GM12878 (cell line): ENCODE data around the gene NAALADL2. TPM values are rescaled to one million over a fixed set of nuclear protein-coding genes. Genes with fewer than 3 reads are reported as not detected.

Source experiments
- ATAC-seq: fragments of 200-7000 bp; cut with Tn5 transposase; 3 replicates; pipeline ENCODE4 v1.9.1; 2020; ENCODE audit warnings: mild to moderate bottlenecking, moderate library complexity
- BruUV-seq: library from RNA; stranded (reverse); fragments of 400-500 nt; replicated peaks from 2 replicates; lab custom pipeline; 2021; lab: Mats Ljungman, UMichigan
- CTCF ChIA-PET: fragments of 300-600 bp; sonication (Branson Sonifier 250); formaldehyde crosslinking; extraction: SDS; loops from one replicate; lab custom pipeline; 2021; ENCODE audit warnings: inconsistent platforms; lab: Yijun Ruan, JAX
- POLR2A ChIA-PET: fragments of 350-600 bp; formaldehyde crosslinking; extraction: SDS; loops from one replicate; lab custom pipeline; 2021; ENCODE audit warnings: inconsistent platforms; lab: Charles Lee
- RAD21 ChIA-PET: fragments of 300-600 bp; sonication (Branson Sonifier 250); formaldehyde crosslinking; loops from one replicate; lab custom pipeline; 2023; ENCODE audit warnings: antibody characterized with exemption; ENCODE audit not compliant: unreplicated experiment; lab: Charles Lee
- SMC1A ChIA-PET: fragments of 300-600 bp; sonication (Branson Sonifier 250); formaldehyde crosslinking; loops from one replicate; lab custom pipeline; 2023; ENCODE audit not compliant: unreplicated experiment, uncharacterized antibody; lab: Charles Lee
- DNase-seq: peaks from one replicate; pipeline ENCODE4 v3.0.0-alpha.2; 2011; ENCODE audit warnings: low read depth, low spot score
- FAIRE-seq: peaks from 3 replicates; lab custom pipeline; 2011; peaks lifted over from hg19 to GRCh38; lab: Jason Lieb, UNC
- H2AFZ ChIP-seq: 2 replicates; pipeline ENCODE4 v1.6.0; 2011; ENCODE audit warnings: low read depth, low read length, control low read depth; ENCODE audit not compliant: control insufficient read depth
- H3K27ac ChIP-seq: 2 replicates; pipeline ENCODE4 v1.5.1; 2011; ENCODE audit warnings: control low read depth; ENCODE audit not compliant: control insufficient read depth, insufficient read depth
- H3K27me3 ChIP-seq, 2 experiments: replicated peaks in 1 of 2; 2 replicates each; pipeline versions ENCODE4 v1.6.0 to v1.6.1; 2011; ENCODE audit warnings: low read length in 1 of 2; ENCODE audit not compliant: control insufficient read depth in 2 of 2, insufficient read depth in 2 of 2
- H3K36me3 ChIP-seq, 2 experiments: 2 replicates each; pipeline ENCODE4 v1.5.1; 2011; ENCODE audit warnings: low read length in 1 of 2; ENCODE audit not compliant: control insufficient read depth in 2 of 2, insufficient read depth in 2 of 2
- H3K4me1 ChIP-seq: 2 replicates; pipeline ENCODE4 v1.6.1; 2011; ENCODE audit warnings: mild to moderate bottlenecking, low read length, moderate library complexity, mixed read lengths; ENCODE audit not compliant: control insufficient read depth, insufficient read depth
- H3K4me2 ChIP-seq: 2 replicates; pipeline ENCODE4 v1.6.0; 2011; ENCODE audit warnings: control low read depth; ENCODE audit not compliant: control insufficient read depth, insufficient read depth
- H3K4me3 ChIP-seq: fragments of 200-600 bp; sonication (generic); 2 replicates; pipeline ENCODE4 v1.5.1; 2016
- H3K79me2 ChIP-seq: 2 replicates; pipeline ENCODE4 v1.6.0; 2011; ENCODE audit warnings: low read length; ENCODE audit not compliant: control insufficient read depth, insufficient read depth
- H3K9ac ChIP-seq: 2 replicates; pipeline ENCODE4 v1.8.0; 2011; ENCODE audit warnings: low read length, control low read depth, mixed read lengths; ENCODE audit not compliant: control insufficient read depth, insufficient read depth
- H3K9me3 ChIP-seq: replicated peaks from 3 replicates; pipeline ENCODE4 v1.5.1; 2011; ENCODE audit warnings: mild to moderate bottlenecking, low read length; ENCODE audit not compliant: control insufficient read depth, insufficient read depth
- H4K20me1 ChIP-seq: 2 replicates; pipeline ENCODE4 v1.6.0; 2011; ENCODE audit not compliant: control insufficient read depth, insufficient read depth
- EGR1 ChIP-seq, 2 experiments: IDR thresholded peaks; 1 replicate in 1 of 2; 2 replicates in 1 of 2; pipeline ENCODE4 v1.6.1; 2011 to 2012; ENCODE audit warnings: low read depth in 2 of 2, low read length in 2 of 2, borderline replicate concordance in 1 of 2, mild to moderate bottlenecking in 1 of 2, moderate library complexity in 1 of 2
- NRF1 ChIP-seq: conservative IDR thresholded peaks from 2 replicates; pipeline ENCODE4 v1.6.1; 2011; ENCODE audit warnings: mild to moderate bottlenecking, low read depth, low read length, improper control_type of control experiment
- RFX5 ChIP-seq: IDR thresholded peaks from 2 replicates; pipeline ENCODE4 v1.6.1; 2011; ENCODE audit warnings: low read depth, low read length, improper control_type of control experiment
- SIX5 ChIP-seq: IDR thresholded peaks from 2 replicates; pipeline ENCODE4 v1.6.1; 2011; ENCODE audit warnings: mild to moderate bottlenecking, low read depth, low read length, moderate library complexity; ENCODE audit not compliant: severe bottlenecking
- WGBS: methylation state at CpG from one replicate; pipeline ENCODE4 v1.1.6; 2016; ENCODE audit warnings: low lambda C conversion rate; ENCODE audit not compliant: insufficient replicate concordance, insufficient coverage; ENCODE audit errors: missing lambda C conversion rate; 5-methylcytosine and 5-hydroxymethylcytosine counted together
- in situ Hi-C: fragments of 300-500 bp; cut with MboI; formaldehyde crosslinking; loops from 9 replicates; pipeline ENCODE4 v1.14.3; 2018; ENCODE audit warnings: mixed read lengths
- intact Hi-C: fragments of 100-400 bp; cut with micrococcal nuclease; formaldehyde crosslinking; loops from one replicate; pipeline ENCODE4 v1.14.2; 2022; ENCODE audit not compliant: unreplicated experiment
- polyA plus RNA-seq, 11 experiments: library from polyadenylated mRNA; depleted of rRNA in 4 of 11; unstranded in 6 of 11; stranded (reverse) in 5 of 11; fragments of >200 nt; fragmentation: Nextera tagmentation in 4 of 11; fragmentation: Illumina TruSeq in 1 of 11; extraction: Ambion mirVana in 4 of 11; extraction: Trizol in 1 of 11; gene quantifications; 1 replicate in 1 of 11; 2 replicates in 10 of 11; pipeline versions ENCODE4 v1.2.1 to v1.2.3, GENCODE V29; 2011 to 2016; ENCODE audit warnings: inconsistent platforms in 2 of 11, missing spikeins in 2 of 11, low read depth in 1 of 11
- total RNA-seq, 4 experiments: library from RNA; depleted of rRNA in 3 of 4; stranded (reverse); fragments of >200 nt in 3 of 4; fragmentation: Illumina TruSeq in 1 of 4; extraction: Trizol in 1 of 4; gene quantifications; 2 replicates each; pipeline versions ENCODE4 v1.2.1 to v1.2.3, GENCODE V29; 2013 to 2021
- TF ChIP-seq, protein P1 (sequence below): IDR thresholded peaks from 2 replicates; pipeline ENCODE4 v1.6.1; 2012; ENCODE audit warnings: improper control_type of control experiment, low read depth, low read length; ENCODE audit not compliant: insufficient replicate concordance
- TF ChIP-seq, protein P2 (sequence below): fragments of 450-650 bp; formaldehyde crosslinking; IDR thresholded peaks from 2 replicates; pipeline ENCODE4 v1.4.0; 2022; ENCODE audit warnings: mild to moderate bottlenecking, moderate library complexity
- TF ChIP-seq, protein P3 (sequence below), 3 experiments: IDR thresholded peaks in 2 of 3; conservative IDR thresholded peaks in 1 of 3; 2 replicates each; pipeline ENCODE4 v1.5.1; 2011; ENCODE audit warnings: low read depth in 3 of 3, low read length in 3 of 3, mild to moderate bottlenecking in 3 of 3, control low read depth in 2 of 3, moderate library complexity in 2 of 3, inconsistent platforms in 1 of 3, mixed read lengths in 1 of 3; ENCODE audit not compliant: control insufficient read depth in 2 of 3, insufficient read depth in 1 of 3; ENCODE audit errors: extremely low read depth in 1 of 3

Gene NAALADL2
- total and polyA plus RNA-seq, 10 of the 15 experiments (the other 5 are each of a cell fraction or from before 2014, with no cell fraction given), result 0.06 to 10.8 (median 0.46) TPM

DNA sequence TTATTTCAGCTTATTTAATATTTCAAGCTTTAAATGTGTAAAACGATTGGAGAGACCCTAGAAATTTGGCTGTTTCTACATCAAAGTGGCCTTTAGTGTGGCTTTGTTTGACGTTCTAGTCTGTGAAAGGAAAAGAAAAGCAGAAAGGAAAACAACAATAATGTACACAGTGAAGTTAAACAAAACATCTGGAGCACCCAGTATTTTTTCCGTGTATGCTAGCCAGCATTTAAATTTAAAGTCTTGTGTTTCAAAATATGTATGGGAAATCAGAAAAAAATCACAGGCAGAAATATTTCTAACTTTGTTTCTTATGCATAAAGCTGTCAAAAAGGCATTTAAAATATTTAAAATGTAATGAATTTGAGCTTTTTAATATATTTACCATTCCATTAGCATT lies 218.1 kb downstream of the NAALADL2 start:
- SMC1A ChIA-PET, result interaction anchor here (1.0 kb wide), 1 partner anchor 12 kb away, joined by 5 read pairs; no protein-coding TSS in a partner anchor
- H3K4me1 ChIP-seq, result no peaks in the 10 kb centered on the region
- no TSS peak for BruUV-seq
- no peaks in the 10 kb centered on the region for H3K9me3 ChIP-seq
- no peaks in the 10 kb centered on the region for H4K20me1 ChIP-seq
- H3K4me2 ChIP-seq, result no peak overlapping the region
- intact Hi-C loops, result no loop called here
- H3K36me3 ChIP-seq, result no peaks in the 10 kb centered on the region
- FAIRE-seq (no peak), DNase-seq (no peak), ATAC-seq (no peak)
- no peak overlapping the region for H3K9ac ChIP-seq
- WGBS, result 4% methylated on average over 3 of the region's 3 CpGs
- H3K27ac ChIP-seq, result no peak overlapping the region
- no peaks in the 10 kb centered on the region for H3K27me3 ChIP-seq
- POLR2A ChIA-PET, result no interaction called here
- in situ Hi-C loops, result no loop called here
- H3K4me3 ChIP-seq, result no peak overlapping the region
- RAD21 ChIA-PET, result no interaction called here
- no peaks in the 10 kb centered on the region for H3K79me2 ChIP-seq
- TF ChIP-seq RFX5 (no peak), EGR1 (IDR thresholded peaks at IDR 0.05; ENCODE audit: borderline replicate concordance in 1 of 2, low read depth in 2 of 2, low read length in 2 of 2) (no peak), NRF1 (no peak), SIX5 (no peak)
- TF ChIP-seq, protein P1, sequence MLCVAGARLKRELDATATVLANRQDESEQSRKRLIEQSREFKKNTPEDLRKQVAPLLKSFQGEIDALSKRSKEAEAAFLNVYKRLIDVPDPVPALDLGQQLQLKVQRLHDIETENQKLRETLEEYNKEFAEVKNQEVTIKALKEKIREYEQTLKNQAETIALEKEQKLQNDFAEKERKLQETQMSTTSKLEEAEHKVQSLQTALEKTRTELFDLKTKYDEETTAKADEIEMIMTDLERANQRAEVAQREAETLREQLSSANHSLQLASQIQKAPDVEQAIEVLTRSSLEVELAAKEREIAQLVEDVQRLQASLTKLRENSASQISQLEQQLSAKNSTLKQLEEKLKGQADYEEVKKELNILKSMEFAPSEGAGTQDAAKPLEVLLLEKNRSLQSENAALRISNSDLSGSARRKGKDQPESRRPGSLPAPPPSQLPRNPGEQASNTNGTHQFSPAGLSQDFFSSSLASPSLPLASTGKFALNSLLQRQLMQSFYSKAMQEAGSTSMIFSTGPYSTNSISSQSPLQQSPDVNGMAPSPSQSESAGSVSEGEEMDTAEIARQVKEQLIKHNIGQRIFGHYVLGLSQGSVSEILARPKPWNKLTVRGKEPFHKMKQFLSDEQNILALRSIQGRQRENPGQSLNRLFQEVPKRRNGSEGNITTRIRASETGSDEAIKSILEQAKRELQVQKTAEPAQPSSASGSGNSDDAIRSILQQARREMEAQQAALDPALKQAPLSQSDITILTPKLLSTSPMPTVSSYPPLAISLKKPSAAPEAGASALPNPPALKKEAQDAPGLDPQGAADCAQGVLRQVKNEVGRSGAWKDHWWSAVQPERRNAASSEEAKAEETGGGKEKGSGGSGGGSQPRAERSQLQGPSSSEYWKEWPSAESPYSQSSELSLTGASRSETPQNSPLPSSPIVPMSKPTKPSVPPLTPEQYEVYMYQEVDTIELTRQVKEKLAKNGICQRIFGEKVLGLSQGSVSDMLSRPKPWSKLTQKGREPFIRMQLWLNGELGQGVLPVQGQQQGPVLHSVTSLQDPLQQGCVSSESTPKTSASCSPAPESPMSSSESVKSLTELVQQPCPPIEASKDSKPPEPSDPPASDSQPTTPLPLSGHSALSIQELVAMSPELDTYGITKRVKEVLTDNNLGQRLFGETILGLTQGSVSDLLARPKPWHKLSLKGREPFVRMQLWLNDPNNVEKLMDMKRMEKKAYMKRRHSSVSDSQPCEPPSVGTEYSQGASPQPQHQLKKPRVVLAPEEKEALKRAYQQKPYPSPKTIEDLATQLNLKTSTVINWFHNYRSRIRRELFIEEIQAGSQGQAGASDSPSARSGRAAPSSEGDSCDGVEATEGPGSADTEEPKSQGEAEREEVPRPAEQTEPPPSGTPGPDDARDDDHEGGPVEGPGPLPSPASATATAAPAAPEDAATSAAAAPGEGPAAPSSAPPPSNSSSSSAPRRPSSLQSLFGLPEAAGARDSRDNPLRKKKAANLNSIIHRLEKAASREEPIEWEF, result no peak
- TF ChIP-seq, protein P2, sequence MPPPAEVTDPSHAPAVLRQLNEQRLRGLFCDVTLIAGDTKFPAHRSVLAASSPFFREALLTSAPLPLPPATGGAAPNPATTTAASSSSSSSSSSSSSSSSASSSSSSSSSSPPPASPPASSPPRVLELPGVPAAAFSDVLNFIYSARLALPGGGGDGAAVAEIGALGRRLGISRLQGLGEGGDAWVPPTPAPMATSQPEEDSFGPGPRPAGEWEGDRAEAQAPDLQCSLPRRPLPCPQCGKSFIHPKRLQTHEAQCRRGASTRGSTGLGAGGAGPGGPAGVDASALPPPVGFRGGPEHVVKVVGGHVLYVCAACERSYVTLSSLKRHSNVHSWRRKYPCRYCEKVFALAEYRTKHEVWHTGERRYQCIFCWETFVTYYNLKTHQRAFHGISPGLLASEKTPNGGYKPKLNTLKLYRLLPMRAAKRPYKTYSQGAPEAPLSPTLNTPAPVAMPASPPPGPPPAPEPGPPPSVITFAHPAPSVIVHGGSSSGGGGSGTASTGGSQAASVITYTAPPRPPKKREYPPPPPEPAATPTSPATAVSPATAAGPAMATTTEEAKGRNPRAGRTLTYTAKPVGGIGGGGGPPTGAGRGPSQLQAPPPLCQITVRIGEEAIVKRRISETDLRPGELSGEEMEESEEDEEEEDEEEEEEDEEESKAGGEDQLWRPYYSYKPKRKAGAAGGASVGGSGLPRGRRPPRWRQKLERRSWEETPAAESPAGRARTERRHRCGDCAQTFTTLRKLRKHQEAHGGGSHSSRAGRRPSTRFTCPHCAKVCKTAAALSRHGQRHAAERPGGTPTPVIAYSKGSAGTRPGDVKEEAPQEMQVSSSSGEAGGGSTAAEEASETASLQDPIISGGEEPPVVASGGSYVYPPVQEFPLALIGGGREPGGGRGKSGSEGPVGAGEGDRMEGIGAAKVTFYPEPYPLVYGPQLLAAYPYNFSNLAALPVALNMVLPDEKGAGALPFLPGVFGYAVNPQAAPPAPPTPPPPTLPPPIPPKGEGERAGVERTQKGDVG, result no peak
- TF ChIP-seq, protein P3, sequence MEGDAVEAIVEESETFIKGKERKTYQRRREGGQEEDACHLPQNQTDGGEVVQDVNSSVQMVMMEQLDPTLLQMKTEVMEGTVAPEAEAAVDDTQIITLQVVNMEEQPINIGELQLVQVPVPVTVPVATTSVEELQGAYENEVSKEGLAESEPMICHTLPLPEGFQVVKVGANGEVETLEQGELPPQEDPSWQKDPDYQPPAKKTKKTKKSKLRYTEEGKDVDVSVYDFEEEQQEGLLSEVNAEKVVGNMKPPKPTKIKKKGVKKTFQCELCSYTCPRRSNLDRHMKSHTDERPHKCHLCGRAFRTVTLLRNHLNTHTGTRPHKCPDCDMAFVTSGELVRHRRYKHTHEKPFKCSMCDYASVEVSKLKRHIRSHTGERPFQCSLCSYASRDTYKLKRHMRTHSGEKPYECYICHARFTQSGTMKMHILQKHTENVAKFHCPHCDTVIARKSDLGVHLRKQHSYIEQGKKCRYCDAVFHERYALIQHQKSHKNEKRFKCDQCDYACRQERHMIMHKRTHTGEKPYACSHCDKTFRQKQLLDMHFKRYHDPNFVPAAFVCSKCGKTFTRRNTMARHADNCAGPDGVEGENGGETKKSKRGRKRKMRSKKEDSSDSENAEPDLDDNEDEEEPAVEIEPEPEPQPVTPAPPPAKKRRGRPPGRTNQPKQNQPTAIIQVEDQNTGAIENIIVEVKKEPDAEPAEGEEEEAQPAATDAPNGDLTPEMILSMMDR (IDR thresholded peaks at IDR 0.05 in 2 of 3, conservative IDR thresholded peaks at IDR 0.05 in 1 of 3; ENCODE audit: control insufficient read depth in 2 of 3, extremely low read depth in 1 of 3, insufficient read depth in 1 of 3, low read depth in 3 of 3, low read length in 3 of 3), result no peak
- no peak overlapping the region for H2AFZ ChIP-seq
- CTCF ChIA-PET, result interaction anchor here (0.6 kb wide), 1 partner anchor 27 kb away, joined by 3 read pairs; no protein-coding TSS in a partner anchor
